NCI-H748 treated with DMSO at 0.1 percent for 48 hours (cell line): Measurements from ENCODE around the gene EPHA3.

Source experiments
- DNase-seq: peaks from one replicate; lab custom pipeline; 2025; lab: John Stamatoyannopoulos, UW

EPHA3 gene

GRCh38 chr3:89107461-89108290 is at the start of gene EPHA3:
Gene EPHA3 (plus strand): TSS chr3:89107621. CDS start chr3:89107749, 128 bp downstream.
- peak; percentile 81 for DNase-seq

GRCh38 chr3:89058371-89058770 is 49.0 kb upstream of the EPHA3 start:
- DNase-seq, result no peak

- no peak for DNase-seq
Observed at GRCh38 chr3:89059211-89059925, 48.1 kb upstream of the EPHA3 start.

- no peak for DNase-seq
Observed at GRCh38 chr3:89061259-89061658, 46.2 kb upstream of the EPHA3 start.

- no peak for DNase-seq
Observed at GRCh38 chr3:89067736-89068135, 39.7 kb upstream of the EPHA3 start.

- DNase-seq, result peak; percentile 50
Observed at GRCh38 chr3:89072642-89073041, 34.8 kb upstream of the EPHA3 start.

- no peak for DNase-seq
Observed at GRCh38 chr3:89079944-89080343, 27.5 kb upstream of the EPHA3 start.

- no peak for DNase-seq
Observed at GRCh38 chr3:89087851-89088250, 19.6 kb upstream of the EPHA3 start.

GRCh38 chr3:89098173-89098572 is 9.2 kb upstream of the EPHA3 start:
- no peak for DNase-seq

GRCh38 chr3:89098964-89099585 is 8.3 kb upstream of the EPHA3 start:
- peak; percentile 21 for DNase-seq

GRCh38 chr3:89101251-89101650 is 6.2 kb upstream of the EPHA3 start:
- DNase-seq, result no peak

- DNase-seq, result no peak
Observed at GRCh38 chr3:89101921-89102320, 5.5 kb upstream of the EPHA3 start.

- DNase-seq, result no peak
Observed at GRCh38 chr3:89104499-89104898, 2.9 kb upstream of the EPHA3 start.

GRCh38 chr3:89105503-89105902 is 1.9 kb upstream of the EPHA3 start:
- no peak for DNase-seq

GRCh38 chr3:89108291-89108550 is 800 bp downstream of the EPHA3 start:
- no peak for DNase-seq

GRCh38 chr3:89113344-89113743 is 5.9 kb downstream of the EPHA3 start:
- no peak for DNase-seq

GRCh38 chr3:89113893-89114840 is 6.7 kb downstream of the EPHA3 start:
- peak; percentile 55 for DNase-seq

GRCh38 chr3:89114841-89115223 is 7.4 kb downstream of the EPHA3 start:
- peak; percentile 45 for DNase-seq

GRCh38 chr3:89116476-89116875 is 9.1 kb downstream of the EPHA3 start:
- DNase-seq, result no peak

- DNase-seq, result no peak
Observed at GRCh38 chr3:89138048-89138447, 30.6 kb downstream of the EPHA3 start.

- DNase-seq, result no peak
Observed at GRCh38 chr3:89139870-89140269, 32.4 kb downstream of the EPHA3 start.

- DNase-seq, result no peak
Observed at GRCh38 chr3:89144080-89144479, 36.7 kb downstream of the EPHA3 start.
